ENCODE measurements around the gene DOK6. TPM values are rescaled to one million over a fixed set of nuclear protein-coding genes. Genes with fewer than 3 reads are reported as not detected.

The DOK6 gene
- total RNA-seq, 1 donor from 2014 or later = not detected

DNA sequence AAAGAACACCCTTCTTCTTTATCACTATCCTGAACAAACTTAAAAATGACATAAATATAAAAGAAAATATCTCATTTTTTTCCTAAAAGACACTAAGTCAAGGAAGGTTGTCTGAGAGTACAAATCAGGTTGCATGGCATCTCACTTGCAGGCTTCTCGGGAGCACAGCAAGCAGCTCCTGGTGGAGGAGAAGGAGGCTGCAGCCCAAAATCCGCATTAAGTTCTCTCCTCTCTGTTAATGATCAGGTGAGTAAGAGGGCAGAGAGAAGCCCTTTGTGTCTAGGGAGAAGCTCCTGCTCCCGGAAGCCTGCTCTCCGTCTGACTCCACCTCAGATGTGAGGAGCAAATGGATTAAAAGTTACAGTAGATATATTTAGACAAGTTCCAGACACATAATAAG is 35.0 kb upstream of the DOK6 start:
- intact Hi-C loops (cut with DNase I) = no loop called here

GRCh38 chr18:69367104-69367503 is 33.6 kb upstream of the DOK6 start:
- H3K36me3 ChIP-seq = no peaks in the 10 kb centered on the region
- no peak for DNase-seq (ENCODE audit: low spot score in 2 of 2)
- H3K9me3 ChIP-seq = no peaks in the 10 kb centered on the region
- no peak overlapping the region for H3K4me3 ChIP-seq
- H3K4me1 ChIP-seq = no peaks in the 10 kb centered on the region
- H3K27ac ChIP-seq = no peak overlapping the region
- TF ChIP-seq, protein P1, sequence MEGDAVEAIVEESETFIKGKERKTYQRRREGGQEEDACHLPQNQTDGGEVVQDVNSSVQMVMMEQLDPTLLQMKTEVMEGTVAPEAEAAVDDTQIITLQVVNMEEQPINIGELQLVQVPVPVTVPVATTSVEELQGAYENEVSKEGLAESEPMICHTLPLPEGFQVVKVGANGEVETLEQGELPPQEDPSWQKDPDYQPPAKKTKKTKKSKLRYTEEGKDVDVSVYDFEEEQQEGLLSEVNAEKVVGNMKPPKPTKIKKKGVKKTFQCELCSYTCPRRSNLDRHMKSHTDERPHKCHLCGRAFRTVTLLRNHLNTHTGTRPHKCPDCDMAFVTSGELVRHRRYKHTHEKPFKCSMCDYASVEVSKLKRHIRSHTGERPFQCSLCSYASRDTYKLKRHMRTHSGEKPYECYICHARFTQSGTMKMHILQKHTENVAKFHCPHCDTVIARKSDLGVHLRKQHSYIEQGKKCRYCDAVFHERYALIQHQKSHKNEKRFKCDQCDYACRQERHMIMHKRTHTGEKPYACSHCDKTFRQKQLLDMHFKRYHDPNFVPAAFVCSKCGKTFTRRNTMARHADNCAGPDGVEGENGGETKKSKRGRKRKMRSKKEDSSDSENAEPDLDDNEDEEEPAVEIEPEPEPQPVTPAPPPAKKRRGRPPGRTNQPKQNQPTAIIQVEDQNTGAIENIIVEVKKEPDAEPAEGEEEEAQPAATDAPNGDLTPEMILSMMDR (IDR thresholded peaks at IDR 0.05) = no peak
- intact Hi-C loops (cut with DNase I) = no loop called here
- H3K27me3 ChIP-seq = no peaks in the 10 kb centered on the region

More for the DNA sequence above, 35.0 kb upstream of the DOK6 start:
- no peaks in the 10 kb centered on the region for H3K4me1 ChIP-seq
- H3K36me3 ChIP-seq = no peaks in the 10 kb centered on the region
- H3K4me3 ChIP-seq = no peak overlapping the region
- no peak overlapping the region for H3K27ac ChIP-seq
- TF ChIP-seq, protein P1 (IDR thresholded peaks at IDR 0.05) = no peak
- no peaks in the 10 kb centered on the region for H3K27me3 ChIP-seq
- no peaks in the 10 kb centered on the region for H3K9me3 ChIP-seq
- no peak for DNase-seq (ENCODE audit: low spot score in 2 of 2)

GRCh38 chr18:69371729-69372128 is 29.0 kb upstream of the DOK6 start:
- Histone ChIP-seq H3K27me3 (no peaks in the 10 kb centered on the region), H3K4me3 (no peak overlapping the region), H3K27ac (no peak overlapping the region), H3K36me3 (no peaks in the 10 kb centered on the region), H3K4me1 (no peaks in the 10 kb centered on the region), H3K9me3 (no peaks in the 10 kb centered on the region)
- intact Hi-C loops (cut with DNase I) = no loop called here
- no peak for DNase-seq (ENCODE audit: low spot score in 2 of 2)
- TF ChIP-seq, protein P1 (IDR thresholded peaks at IDR 0.05) = no peak

- Histone ChIP-seq H3K36me3 (no peaks in the 10 kb centered on the region), H3K4me3 (no peak overlapping the region), H3K27me3 (no peaks in the 10 kb centered on the region), H3K27ac (no peak overlapping the region), H3K4me1 (no peaks in the 10 kb centered on the region), H3K9me3 (no peaks in the 10 kb centered on the region)
- TF ChIP-seq, protein P1 (IDR thresholded peaks at IDR 0.05) = no peak
- DNase-seq (ENCODE audit: low spot score in 2 of 2) = no peak
- intact Hi-C loops (cut with DNase I) = no loop called here
Observed at GRCh38 chr18:69380324-69380723, 20.4 kb upstream of the DOK6 start.

- Histone ChIP-seq H3K36me3 (no peaks in the 10 kb centered on the region), H3K27ac (no peak overlapping the region), H3K27me3 (no peaks in the 10 kb centered on the region), H3K9me3 (no peaks in the 10 kb centered on the region), H3K4me3 (no peak overlapping the region), H3K4me1 (no peaks in the 10 kb centered on the region)
- TF ChIP-seq, protein P1 (IDR thresholded peaks at IDR 0.05) = no peak
- intact Hi-C loops (cut with DNase I) = no loop called here
- no peak for DNase-seq (ENCODE audit: low spot score in 2 of 2)
Observed at GRCh38 chr18:69383186-69383585, 17.5 kb upstream of the DOK6 start.

GRCh38 chr18:69387186-69387585 is 13.5 kb upstream of the DOK6 start:
- Histone ChIP-seq H3K4me3 (no peak overlapping the region), H3K9me3 (no peaks in the 10 kb centered on the region), H3K4me1 (no peaks in the 10 kb centered on the region), H3K36me3 (no peaks in the 10 kb centered on the region), H3K27ac (no peak overlapping the region), H3K27me3 (no peaks in the 10 kb centered on the region)
- intact Hi-C loops (cut with DNase I) = no loop called here
- TF ChIP-seq, protein P1 (IDR thresholded peaks at IDR 0.05) = no peak
- DNase-seq (ENCODE audit: low spot score in 2 of 2) = no peak
